Right lobe of liver (tissue), 4 donors: Measurements from ENCODE around the gene S100A8.
A peak's percentile ranks its signal among the peaks of the same experiment; 100 is the strongest.

Experiments
- CTCF ChIP-seq, 4 donors: fragments of 200-600 bp in 3 of 4; fragments of 450-650 bp in 1 of 4; IDR thresholded peaks; one replicate each; pipeline versions ENCODE4 v1.5.1 to v1.8.0; 2016 to 2022; ENCODE audit warnings: antibody characterized with exemption in 4 of 4, mild to moderate bottlenecking in 2 of 4
- POLR2A ChIP-seq: fragments of 450-650 bp; IDR thresholded peaks from one replicate; pipeline ENCODE4 v1.6.1; 2017; ENCODE audit warnings: antibody characterized with exemption, mild to moderate bottlenecking
- donor health status: DM: no; HTN: no; CAD: no.
- donor health status: DM: no; HTN: no; CAD: no.
- donor health status: DM: no; HTN: yes; CAD: no.

- TF ChIP-seq CTCF (IDR thresholded peaks at IDR 0.05), result peak; percentile 47 to 64 (median 56)
- no peak for TF ChIP-seq POLR2A
These were observed 35.3 kb downstream of the S100A8 start for GRCh38 chr1:153355445-153356071.
